Bronchial epithelial cell (primary cell): ENCODE data around the gene RAVER2. TPM values are rescaled to one million over a fixed set of nuclear protein-coding genes. Genes with fewer than 3 reads are reported as not detected.
"Not testable (repeated sequence)": the region's sequence is repeated elsewhere in the genome, so short reads cannot be mapped to it uniquely, and the experiment has no call there.

Experiments
- DNase-seq: peaks from one replicate; pipeline ENCODE4 v3.0.0-alpha.2; 2010; ENCODE audit warnings: low read depth
- FAIRE-seq: peaks from 2 replicates; lab custom pipeline; 2011; peaks lifted over from hg19 to GRCh38; lab: Jason Lieb, UNC
- H3K27me3 ChIP-seq: 2 replicates; pipeline ENCODE4 v1.5.1; 2011; ENCODE audit warnings: low read length; ENCODE audit not compliant: control insufficient read depth, insufficient read depth
- H3K36me3 ChIP-seq: 2 replicates; pipeline ENCODE4 v1.5.1; 2011; ENCODE audit warnings: low read length; ENCODE audit not compliant: control insufficient read depth, insufficient read depth
- H3K4me3 ChIP-seq: 2 replicates; pipeline ENCODE4 v1.5.1; 2011; ENCODE audit warnings: mild to moderate bottlenecking, low read depth, low read length, control low read depth
- total RNA-seq: library from RNA; depleted of rRNA; stranded (reverse); fragments of >200 nt; gene quantifications from 2 replicates; pipeline ENCODE4 v1.2.1, GENCODE V29; 2014
- TF ChIP-seq, protein P1 (sequence below): IDR thresholded peaks from 2 replicates; pipeline ENCODE4 v1.5.1; 2011; ENCODE audit warnings: mild to moderate bottlenecking, moderate library complexity, low read length, control low read depth, inconsistent platforms; ENCODE audit not compliant: insufficient read depth, severe bottlenecking

The RAVER2 gene
- total RNA-seq, 1 donor from 2014 or later, result 5.3 TPM

DNA sequence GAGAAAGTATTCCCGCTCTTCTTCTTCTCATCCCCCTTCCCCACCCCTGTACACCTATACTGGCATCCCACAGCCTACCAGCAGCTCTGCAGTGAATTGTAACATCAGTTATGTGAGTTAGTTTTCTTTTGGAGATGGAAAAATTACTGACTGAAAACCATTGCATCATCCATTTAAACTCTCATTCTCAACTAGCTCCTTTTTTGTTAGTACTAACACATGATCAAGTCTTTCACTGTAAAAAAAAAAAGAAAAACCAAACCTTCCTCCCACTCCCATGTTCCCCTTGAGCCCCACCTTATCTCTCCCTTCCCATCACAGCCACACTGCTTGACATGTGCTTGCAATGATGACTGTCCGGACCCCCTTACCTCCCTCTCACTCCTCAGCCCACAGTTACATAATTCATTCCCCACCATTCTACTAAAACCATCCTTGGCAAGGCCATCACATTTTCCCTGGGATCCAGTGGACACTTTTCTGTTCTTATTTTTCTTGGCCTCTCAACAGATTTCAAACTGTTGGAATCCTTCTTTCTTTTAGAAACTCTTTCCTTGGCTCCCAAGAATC, 23.2 kb upstream of the RAVER2 start:
- TF ChIP-seq, protein P1, sequence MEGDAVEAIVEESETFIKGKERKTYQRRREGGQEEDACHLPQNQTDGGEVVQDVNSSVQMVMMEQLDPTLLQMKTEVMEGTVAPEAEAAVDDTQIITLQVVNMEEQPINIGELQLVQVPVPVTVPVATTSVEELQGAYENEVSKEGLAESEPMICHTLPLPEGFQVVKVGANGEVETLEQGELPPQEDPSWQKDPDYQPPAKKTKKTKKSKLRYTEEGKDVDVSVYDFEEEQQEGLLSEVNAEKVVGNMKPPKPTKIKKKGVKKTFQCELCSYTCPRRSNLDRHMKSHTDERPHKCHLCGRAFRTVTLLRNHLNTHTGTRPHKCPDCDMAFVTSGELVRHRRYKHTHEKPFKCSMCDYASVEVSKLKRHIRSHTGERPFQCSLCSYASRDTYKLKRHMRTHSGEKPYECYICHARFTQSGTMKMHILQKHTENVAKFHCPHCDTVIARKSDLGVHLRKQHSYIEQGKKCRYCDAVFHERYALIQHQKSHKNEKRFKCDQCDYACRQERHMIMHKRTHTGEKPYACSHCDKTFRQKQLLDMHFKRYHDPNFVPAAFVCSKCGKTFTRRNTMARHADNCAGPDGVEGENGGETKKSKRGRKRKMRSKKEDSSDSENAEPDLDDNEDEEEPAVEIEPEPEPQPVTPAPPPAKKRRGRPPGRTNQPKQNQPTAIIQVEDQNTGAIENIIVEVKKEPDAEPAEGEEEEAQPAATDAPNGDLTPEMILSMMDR, result no peak
- H3K27me3 ChIP-seq, result peaks cover 1% of the 10 kb centered on the region
- FAIRE-seq (no peak), DNase-seq (no peak)
- H3K36me3 ChIP-seq, result no peaks in the 10 kb centered on the region
- no peak overlapping the region for H3K4me3 ChIP-seq

DNA sequence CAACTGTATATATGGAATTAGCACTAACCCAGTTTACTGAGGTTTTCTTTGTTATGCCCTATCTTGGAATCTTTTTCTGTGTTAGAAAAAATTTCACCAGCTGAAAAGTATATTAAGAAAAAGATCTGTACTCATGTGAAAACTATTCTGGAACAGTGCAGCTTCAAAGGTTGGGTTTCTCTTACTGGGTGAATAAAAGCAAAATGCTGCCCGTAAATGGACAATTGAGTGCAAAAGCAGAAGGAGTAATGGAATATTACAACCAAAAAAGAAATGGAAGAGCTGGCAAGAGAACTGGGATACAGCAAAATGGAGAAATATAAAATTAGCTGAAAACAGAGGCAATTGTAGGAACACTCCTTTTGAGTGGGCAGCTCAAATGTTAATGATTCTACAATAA, 17.0 kb upstream of the RAVER2 start:
- Histone ChIP-seq H3K36me3 (no peaks in the 10 kb centered on the region), H3K27me3 (no peaks in the 10 kb centered on the region), H3K4me3 (no peak overlapping the region)
- DNase-seq (no peak), FAIRE-seq (no peak)
- TF ChIP-seq, protein P1, result no peak

DNA sequence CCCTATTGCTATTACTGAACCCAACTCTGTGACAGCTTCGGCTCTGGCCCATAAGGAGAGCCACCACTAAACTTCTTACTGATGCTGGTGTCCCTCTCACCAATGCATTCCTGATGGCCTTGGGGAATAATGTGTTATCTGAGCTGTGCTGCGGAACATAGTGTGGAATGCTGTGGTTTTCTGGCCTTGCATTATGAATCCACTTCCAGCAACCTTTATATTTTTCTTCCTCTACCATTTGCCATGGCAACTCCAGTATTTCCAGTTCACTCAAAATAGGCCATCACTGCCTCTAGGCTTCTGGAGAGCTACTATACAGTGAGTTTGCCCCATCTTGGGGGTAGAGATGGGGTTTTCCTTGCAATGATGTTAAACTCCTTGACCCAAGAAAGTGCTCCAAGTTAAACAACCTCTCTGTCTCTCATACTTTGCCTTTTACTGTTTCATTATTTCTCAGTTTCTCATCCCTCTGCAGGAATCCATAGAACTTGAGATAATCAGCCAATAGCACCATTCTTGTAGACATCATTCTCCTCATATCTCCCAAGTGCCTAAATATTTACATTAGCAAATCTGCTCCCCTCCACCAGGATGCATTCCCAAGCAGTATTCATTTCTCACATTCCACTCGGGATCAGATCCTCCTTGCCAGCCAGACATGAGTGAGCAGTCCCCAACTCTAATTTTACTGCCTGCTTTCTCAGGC, 11.1 kb upstream of the RAVER2 start:
- no peaks in the 10 kb centered on the region for H3K36me3 ChIP-seq
- TF ChIP-seq, protein P1, result no peak
- H3K4me3 ChIP-seq, result no peak overlapping the region
- no peaks in the 10 kb centered on the region for H3K27me3 ChIP-seq
- FAIRE-seq, result no peak
- DNase-seq, result no peak

DNA sequence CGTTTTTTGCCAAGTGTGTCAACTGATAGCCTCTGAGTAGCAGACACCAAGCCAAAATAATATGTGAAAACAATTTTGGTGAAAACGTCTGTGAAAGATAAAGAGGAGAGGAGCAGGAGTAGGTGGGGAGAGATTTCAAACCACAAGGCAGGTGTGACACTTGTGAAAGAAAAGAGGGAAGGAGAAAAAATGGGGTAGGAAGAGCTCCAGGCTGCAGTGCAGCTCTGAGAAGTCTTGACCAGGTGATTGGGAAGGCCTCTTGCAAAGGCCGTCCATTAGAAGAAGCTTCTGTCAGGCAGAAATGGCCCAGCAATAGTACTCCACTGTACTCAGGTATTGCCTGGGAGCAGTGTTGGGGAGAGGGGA, 10.6 kb upstream of the RAVER2 start:
- FAIRE-seq (no peak), DNase-seq (no peak)
- H3K4me3 ChIP-seq, result no peak overlapping the region
- H3K36me3 ChIP-seq, result no peaks in the 10 kb centered on the region
- H3K27me3 ChIP-seq, result no peaks in the 10 kb centered on the region
- TF ChIP-seq, protein P1, result no peak

DNA sequence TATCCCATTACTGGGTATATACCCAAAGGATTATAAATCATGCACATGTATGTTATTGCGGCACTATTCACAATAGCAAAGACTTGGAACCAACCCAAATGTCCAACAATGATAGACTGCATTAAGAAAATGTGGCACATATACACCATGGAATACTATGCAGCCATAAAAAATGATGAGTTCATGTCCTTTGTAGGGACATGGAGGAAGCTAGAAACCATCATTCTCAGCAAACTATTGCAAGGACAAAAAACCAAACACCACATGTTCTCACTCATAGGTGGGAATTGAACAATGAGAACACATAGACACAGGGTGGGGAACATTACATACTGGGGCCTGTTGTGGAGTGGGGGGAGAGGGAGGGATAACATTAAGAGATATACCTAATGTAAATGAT, 4.2 kb upstream of the RAVER2 start:
- DNase-seq, H3K27me3 ChIP-seq, H3K4me3 ChIP-seq, H3K36me3 ChIP-seq, FAIRE-seq: not testable (repeated sequence)

DNA sequence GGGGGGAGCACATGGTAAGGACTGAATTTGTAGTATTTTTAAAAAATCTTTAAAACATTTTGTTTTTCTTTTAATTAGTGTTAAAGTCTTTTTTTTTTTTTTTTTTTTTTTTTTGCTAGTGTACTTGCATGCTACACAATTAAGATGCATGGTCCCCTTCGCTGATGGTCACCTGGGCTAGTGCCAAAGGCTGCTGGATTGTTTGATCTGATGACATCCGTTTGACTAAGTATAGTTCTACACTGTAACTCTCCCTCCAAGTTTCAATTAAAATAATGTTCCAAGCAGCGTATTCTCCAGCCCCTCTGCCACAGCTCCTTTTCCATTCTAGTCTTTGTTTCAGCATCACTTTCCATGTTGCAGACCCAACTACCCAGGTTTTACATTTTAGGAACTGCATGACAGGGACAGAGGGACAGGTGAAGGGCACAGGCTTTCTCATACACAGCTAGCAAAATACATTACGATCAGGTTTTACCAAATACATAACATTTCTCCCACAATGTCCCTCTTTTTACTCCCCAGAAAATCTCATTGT, 852 bp upstream of the RAVER2 start:
- TF ChIP-seq, protein P1, result no peak
- FAIRE-seq, result no peak
- H3K36me3 ChIP-seq, result no peaks in the 10 kb centered on the region
- no peak for DNase-seq
- H3K27me3 ChIP-seq, result no peaks in the 10 kb centered on the region
- peak overlapping the region; percentile 80 for H3K4me3 ChIP-seq
